ENCODE measurements around the gene C5orf47. TPM values are rescaled to one million over a fixed set of nuclear protein-coding genes. Genes with fewer than 3 reads are reported as not detected.

The C5orf47 gene
- total RNA-seq, 2 donors from 2014 or later: 8.7 TPM; not detected in 1

DNA sequence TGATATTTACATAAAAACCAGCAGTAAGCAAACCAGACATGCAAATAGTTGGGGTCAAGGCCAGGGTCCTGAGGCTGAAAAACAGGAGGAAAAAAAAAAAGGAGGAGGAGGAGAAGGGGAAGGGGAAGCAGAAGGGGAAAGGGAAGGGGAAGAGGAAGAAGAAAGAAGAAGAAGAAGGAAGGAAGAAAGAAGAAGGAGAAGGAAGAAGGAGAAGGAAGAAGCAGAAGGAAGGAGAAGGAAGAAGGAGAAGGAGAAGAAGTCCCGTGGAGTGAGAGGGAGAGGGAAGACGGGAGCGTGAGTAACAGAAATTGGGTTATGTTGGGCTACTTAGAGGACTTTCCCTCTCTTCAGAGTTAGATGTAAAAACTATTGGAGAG lies 31.9 kb downstream of the C5orf47 start:
- Histone ChIP-seq H3K36me3 (no peaks in the 10 kb centered on the region), H3K27me3 (replicated peaks; ENCODE audit: insufficient read depth) (no peaks in the 10 kb centered on the region), H3K27ac (no peak overlapping the region), H3K4me3 (no peak overlapping the region), H3K4me1 (replicated peaks) (no peaks in the 10 kb centered on the region), H3K9me3 (no peaks in the 10 kb centered on the region)
- TF ChIP-seq POLR2A (IDR thresholded peaks at IDR 0.05) (no peak), POLR2AphosphoS5 (IDR thresholded peaks at IDR 0.05) (no peak)
- TF ChIP-seq, protein P1, sequence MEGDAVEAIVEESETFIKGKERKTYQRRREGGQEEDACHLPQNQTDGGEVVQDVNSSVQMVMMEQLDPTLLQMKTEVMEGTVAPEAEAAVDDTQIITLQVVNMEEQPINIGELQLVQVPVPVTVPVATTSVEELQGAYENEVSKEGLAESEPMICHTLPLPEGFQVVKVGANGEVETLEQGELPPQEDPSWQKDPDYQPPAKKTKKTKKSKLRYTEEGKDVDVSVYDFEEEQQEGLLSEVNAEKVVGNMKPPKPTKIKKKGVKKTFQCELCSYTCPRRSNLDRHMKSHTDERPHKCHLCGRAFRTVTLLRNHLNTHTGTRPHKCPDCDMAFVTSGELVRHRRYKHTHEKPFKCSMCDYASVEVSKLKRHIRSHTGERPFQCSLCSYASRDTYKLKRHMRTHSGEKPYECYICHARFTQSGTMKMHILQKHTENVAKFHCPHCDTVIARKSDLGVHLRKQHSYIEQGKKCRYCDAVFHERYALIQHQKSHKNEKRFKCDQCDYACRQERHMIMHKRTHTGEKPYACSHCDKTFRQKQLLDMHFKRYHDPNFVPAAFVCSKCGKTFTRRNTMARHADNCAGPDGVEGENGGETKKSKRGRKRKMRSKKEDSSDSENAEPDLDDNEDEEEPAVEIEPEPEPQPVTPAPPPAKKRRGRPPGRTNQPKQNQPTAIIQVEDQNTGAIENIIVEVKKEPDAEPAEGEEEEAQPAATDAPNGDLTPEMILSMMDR (IDR thresholded peaks at IDR 0.05): no peak
- whole genome bisulfite sequencing: 87% methylated on average over 3 of the region's 3 CpGs
- no peak for DNase-seq (ENCODE audit: low spot score)
- intact Hi-C loops (cut with DNase I): no loop called here

DNA sequence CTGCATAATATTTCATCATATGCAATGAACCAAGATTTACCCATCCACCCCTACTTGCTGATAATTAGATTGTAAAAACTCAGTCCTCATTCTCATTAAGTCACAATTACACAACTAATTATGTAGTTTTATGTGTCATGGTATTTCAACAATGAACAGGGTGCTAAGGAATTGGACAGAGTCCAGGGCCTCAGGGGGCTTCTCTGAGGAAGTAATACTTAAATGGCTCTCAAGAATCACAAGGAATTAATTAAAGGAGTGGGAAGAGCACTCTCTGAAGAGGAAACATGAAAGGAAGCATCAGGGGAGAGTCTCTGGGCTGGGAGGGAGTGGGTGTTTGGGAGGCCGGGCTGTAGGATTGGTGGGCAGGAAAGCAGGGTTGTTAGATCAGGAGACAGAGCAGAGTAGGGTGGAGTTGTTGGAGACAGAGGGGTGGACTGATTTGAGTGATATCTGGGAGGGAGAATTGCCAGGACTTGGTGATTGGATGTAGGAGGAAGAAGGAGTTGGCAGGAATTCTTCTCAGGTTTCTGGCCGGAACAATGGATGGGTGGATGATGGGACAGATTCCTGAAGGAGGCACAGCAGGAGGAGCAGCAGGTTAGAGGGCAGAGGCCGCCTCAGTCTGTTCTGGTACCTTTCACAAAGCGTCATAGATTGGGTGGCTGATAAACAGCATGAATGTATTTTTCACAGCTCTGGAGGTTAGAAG lies 33.6 kb downstream of the C5orf47 start:
- DNase-seq (ENCODE audit: low spot score): no peak
- Histone ChIP-seq H3K27ac (no peak overlapping the region), H3K4me1 (replicated peaks) (no peaks in the 10 kb centered on the region), H3K36me3 (no peaks in the 10 kb centered on the region), H3K27me3 (replicated peaks; ENCODE audit: insufficient read depth) (no peaks in the 10 kb centered on the region), H3K4me3 (no peak overlapping the region), H3K9me3 (no peaks in the 10 kb centered on the region)
- 53% methylated on average over 4 of the region's 4 CpGs for WGBS
- intact Hi-C loops (cut with DNase I): no loop called here
- TF ChIP-seq POLR2AphosphoS5 (IDR thresholded peaks at IDR 0.05): no peak
- TF ChIP-seq, protein P1 (IDR thresholded peaks at IDR 0.05): no peak
- no peak for TF ChIP-seq POLR2A (IDR thresholded peaks at IDR 0.05)

DNA sequence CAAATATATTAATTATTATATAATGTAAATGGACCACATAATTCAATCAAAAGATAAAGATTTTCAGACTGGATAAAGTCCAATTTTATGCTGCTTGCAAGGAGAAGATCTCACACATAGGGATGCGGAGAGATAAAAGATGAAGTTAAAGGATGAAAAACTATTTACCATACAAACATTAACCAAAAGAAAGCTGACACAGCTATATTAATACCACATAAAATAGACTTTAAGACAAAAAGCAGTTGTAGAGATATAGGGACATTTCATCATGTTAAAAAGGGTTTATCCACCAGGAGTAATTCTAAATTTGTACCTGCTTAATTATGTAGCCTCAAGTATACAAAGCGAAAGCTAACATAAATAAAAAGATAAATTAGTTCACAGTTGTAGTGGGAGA lies 41.3 kb downstream of the C5orf47 start:
- H3K9me3 ChIP-seq: no peaks in the 10 kb centered on the region
- intact Hi-C loops (cut with DNase I): no loop called here
- no peak overlapping the region for H3K27ac ChIP-seq
- TF ChIP-seq, protein P1 (IDR thresholded peaks at IDR 0.05): no peak
- TF ChIP-seq POLR2AphosphoS5 (IDR thresholded peaks at IDR 0.05): no peak
- TF ChIP-seq POLR2A (IDR thresholded peaks at IDR 0.05): no peak
- 87% methylated on average over 2 of the region's 2 CpGs for WGBS
- no peaks in the 10 kb centered on the region for H3K27me3 ChIP-seq (replicated peaks; ENCODE audit: insufficient read depth)
- DNase-seq (ENCODE audit: low spot score): no peak
- H3K36me3 ChIP-seq: no peaks in the 10 kb centered on the region
- no peaks in the 10 kb centered on the region for H3K4me1 ChIP-seq (replicated peaks)
- no peak overlapping the region for H3K4me3 ChIP-seq

DNA sequence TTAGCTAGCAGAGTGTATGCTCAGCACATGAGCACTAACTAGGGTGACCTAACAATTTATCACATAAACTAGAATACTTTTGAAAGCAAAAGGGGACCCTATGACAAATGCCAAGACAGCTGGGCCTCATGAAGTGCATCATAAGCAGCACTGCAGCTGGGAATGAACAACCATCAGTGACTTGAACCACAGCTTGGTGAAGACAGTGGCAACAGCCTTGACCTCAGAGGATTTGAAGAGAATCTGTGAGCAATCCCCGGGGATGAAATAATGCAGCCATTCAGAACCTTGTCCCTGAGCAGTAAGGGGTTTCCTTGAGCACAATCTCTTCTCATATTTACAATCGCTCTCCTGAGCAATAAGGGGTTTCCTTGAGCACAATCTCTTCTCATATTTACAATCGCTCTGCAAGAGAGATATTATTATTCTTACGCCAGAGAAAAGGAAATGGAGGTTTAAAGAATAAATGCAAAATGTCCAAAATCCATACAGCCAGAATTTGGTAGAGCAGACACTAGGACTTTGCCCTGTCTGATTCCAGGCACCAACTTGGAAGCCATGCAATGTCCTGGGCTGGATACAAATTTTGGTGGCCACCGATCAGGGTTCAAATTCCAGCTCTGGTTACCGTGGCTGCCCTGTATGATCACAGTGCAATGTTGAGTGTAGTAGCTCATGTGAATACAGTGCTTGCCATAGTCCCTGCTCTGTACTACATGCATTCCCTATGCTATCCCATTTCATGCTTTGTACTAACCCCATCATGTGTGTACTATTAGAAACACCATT lies 55.7 kb downstream of the C5orf47 start:
- intact Hi-C loops (cut with DNase I): loop anchor here (2.0 kb wide), 1 partner anchor 266 kb away; no protein-coding TSS in a partner anchor
- TF ChIP-seq POLR2A (IDR thresholded peaks at IDR 0.05) (no peak), POLR2AphosphoS5 (IDR thresholded peaks at IDR 0.05) (no peak)
- TF ChIP-seq, protein P1 (IDR thresholded peaks at IDR 0.05): no peak

More for the DNA sequence above, 55.7 kb downstream of the C5orf47 start:
- no peaks in the 10 kb centered on the region for H3K9me3 ChIP-seq
- peaks cover 2% of the 10 kb centered on the region for H3K27me3 ChIP-seq (replicated peaks; ENCODE audit: insufficient read depth)
- H3K36me3 ChIP-seq: no peaks in the 10 kb centered on the region
- WGBS: 83% methylated on average over 6 of the region's 6 CpGs
- no peaks in the 10 kb centered on the region for H3K4me1 ChIP-seq (replicated peaks)
- no peak overlapping the region for H3K27ac ChIP-seq
- H3K4me3 ChIP-seq: no peak overlapping the region
- no peak for DNase-seq (ENCODE audit: low spot score)

Data from prostate gland (tissue), 2 donors.